ENCODE results near the gene NACC2.

Gene NACC2

DNA sequence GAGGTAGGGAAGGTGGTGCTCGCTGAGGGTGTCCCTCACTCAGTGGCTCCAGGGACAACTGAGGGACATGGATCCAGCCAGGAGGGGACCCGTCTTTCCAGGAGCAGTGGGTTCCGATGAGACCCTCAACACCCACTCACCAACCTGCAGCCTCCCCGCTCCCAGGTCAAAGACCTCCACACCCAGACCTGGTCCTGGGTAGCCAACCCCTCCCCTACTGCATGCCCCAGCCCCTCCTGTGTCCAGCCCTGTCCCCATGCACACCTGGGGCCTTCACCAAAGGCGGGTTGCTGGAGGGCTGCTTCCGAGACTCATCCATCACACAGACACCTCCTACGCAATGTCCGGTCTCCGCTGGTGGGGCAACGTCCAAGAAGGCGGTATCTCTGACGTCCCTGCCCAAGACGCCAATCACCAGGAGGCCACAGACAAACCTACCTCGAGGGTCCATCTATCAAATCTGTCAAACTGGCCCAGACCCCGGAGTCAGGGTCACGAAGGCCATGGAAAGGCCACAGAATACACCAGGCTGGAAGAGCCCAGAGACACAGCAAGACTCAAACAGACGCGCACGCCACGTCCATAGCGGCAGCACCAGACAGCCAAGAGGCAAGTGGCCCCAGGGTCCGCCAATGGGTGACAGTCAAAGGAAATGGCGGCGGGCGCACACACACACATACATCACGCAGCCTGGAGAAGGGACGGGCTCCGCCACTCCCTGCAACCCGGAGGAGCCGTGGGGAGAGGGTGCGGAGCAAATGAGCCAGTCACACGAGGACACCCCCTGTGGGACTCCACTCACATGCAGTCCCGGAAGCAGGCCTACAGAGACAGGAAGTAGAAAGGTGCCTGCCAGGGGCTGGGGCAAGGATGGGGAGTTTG lies 10.8 kb downstream of the NACC2 start:
- WGBS, 2 experiments (ENCODE audit: insufficient coverage in 2 of 2), result 93% methylated on average over 15 to 23 of the region's 33 CpGs
- H3K4me3 ChIP-seq (ENCODE audit: extremely low read depth, insufficient read depth, low read length, poor library complexity, severe bottlenecking), result no peak overlapping the region
- no peaks in the 10 kb centered on the region for H3K9me3 ChIP-seq (ENCODE audit: control insufficient read depth, low read length)
- peaks cover 31% of the 10 kb centered on the region for H3K4me1 ChIP-seq (ENCODE audit: control insufficient read depth, insufficient read depth, low read length, poor library complexity, severe bottlenecking)
- peaks cover 4% of the 10 kb centered on the region for H3K36me3 ChIP-seq (ENCODE audit: control insufficient read depth, insufficient read depth, low read length)
- no peak overlapping the region for H3K27ac ChIP-seq (ENCODE audit: low read depth, low read length, severe bottlenecking)

DNA sequence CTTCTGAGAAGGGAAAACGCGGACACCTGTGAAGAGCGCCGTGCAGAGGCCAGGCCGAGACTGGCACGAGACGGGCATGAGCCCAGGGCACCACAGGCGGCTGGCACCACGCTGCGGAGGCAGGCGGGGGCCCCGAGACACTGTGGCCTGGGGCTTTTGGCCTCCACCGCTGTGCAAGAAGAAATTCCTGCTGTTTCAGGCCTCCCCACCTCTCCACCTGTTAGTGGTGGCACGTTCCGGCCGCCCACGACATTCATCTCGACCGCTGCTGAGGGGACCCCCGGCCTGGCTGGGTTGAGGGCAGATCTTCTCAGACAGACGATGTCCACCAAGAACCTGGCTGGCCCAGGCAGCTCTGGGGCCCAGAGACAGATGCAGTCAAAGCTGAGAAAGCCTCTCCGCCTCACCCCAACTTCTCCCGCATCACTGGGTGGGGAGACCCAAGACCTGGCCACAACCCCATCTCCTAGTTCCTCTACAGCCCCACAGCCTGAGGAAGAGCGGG lies 11.5 kb downstream of the NACC2 start:
- 94 to 97% methylated on average over 12 to 20 of the region's 24 CpGs for WGBS, 2 experiments (ENCODE audit: insufficient coverage in 2 of 2)
- Histone ChIP-seq H3K4me3 (ENCODE audit: extremely low read depth, insufficient read depth, low read length, poor library complexity, severe bottlenecking) (no peak overlapping the region), H3K9me3 (ENCODE audit: control insufficient read depth, low read length) (no peaks in the 10 kb centered on the region), H3K27ac (ENCODE audit: low read depth, low read length, severe bottlenecking) (no peak overlapping the region), H3K36me3 (ENCODE audit: control insufficient read depth, insufficient read depth, low read length) (peaks cover 7% of the 10 kb centered on the region), H3K4me1 (ENCODE audit: control insufficient read depth, insufficient read depth, low read length, poor library complexity, severe bottlenecking) (peaks cover 24% of the 10 kb centered on the region)

- H3K4me3 ChIP-seq (ENCODE audit: extremely low read depth, insufficient read depth, low read length, poor library complexity, severe bottlenecking), result no peak overlapping the region
- WGBS, 2 experiments (ENCODE audit: insufficient coverage in 2 of 2), result 91 to 96% methylated on average over 30 to 33 of the region's 34 CpGs
- peaks cover 13% of the 10 kb centered on the region for H3K36me3 ChIP-seq (ENCODE audit: control insufficient read depth, insufficient read depth, low read length)
- H3K9me3 ChIP-seq (ENCODE audit: control insufficient read depth, low read length), result no peaks in the 10 kb centered on the region
- no peak overlapping the region for H3K27ac ChIP-seq (ENCODE audit: low read depth, low read length, severe bottlenecking)
- peaks cover 27% of the 10 kb centered on the region for H3K4me1 ChIP-seq (ENCODE audit: control insufficient read depth, insufficient read depth, low read length, poor library complexity, severe bottlenecking)
Observed at GRCh38 chr9:136082496-136083361, 12.4 kb downstream of the NACC2 start.

GRCh38 chr9:136081826-136082495 lies 13.1 kb downstream of the NACC2 start:
- Histone ChIP-seq H3K27ac (ENCODE audit: low read depth, low read length, severe bottlenecking) (no peak overlapping the region), H3K36me3 (ENCODE audit: control insufficient read depth, insufficient read depth, low read length) (peaks cover 13% of the 10 kb centered on the region), H3K4me1 (ENCODE audit: control insufficient read depth, insufficient read depth, low read length, poor library complexity, severe bottlenecking) (peaks cover 27% of the 10 kb centered on the region), H3K4me3 (ENCODE audit: extremely low read depth, insufficient read depth, low read length, poor library complexity, severe bottlenecking) (no peak overlapping the region), H3K9me3 (ENCODE audit: control insufficient read depth, low read length) (no peaks in the 10 kb centered on the region)
- WGBS, 2 experiments (ENCODE audit: insufficient coverage in 2 of 2), result 91 to 96% methylated on average over 20 to 22 of the region's 24 CpGs

GRCh38 chr9:136081113-136081825 lies 13.8 kb downstream of the NACC2 start:
- no peak overlapping the region for H3K4me3 ChIP-seq (ENCODE audit: extremely low read depth, insufficient read depth, low read length, poor library complexity, severe bottlenecking)
- no peak overlapping the region for H3K27ac ChIP-seq (ENCODE audit: low read depth, low read length, severe bottlenecking)
- H3K4me1 ChIP-seq (ENCODE audit: control insufficient read depth, insufficient read depth, low read length, poor library complexity, severe bottlenecking), result peaks cover 22% of the 10 kb centered on the region
- H3K9me3 ChIP-seq (ENCODE audit: control insufficient read depth, low read length), result no peaks in the 10 kb centered on the region
- peaks cover 13% of the 10 kb centered on the region for H3K36me3 ChIP-seq (ENCODE audit: control insufficient read depth, insufficient read depth, low read length)
- WGBS, 2 experiments (ENCODE audit: insufficient coverage in 2 of 2), result 92 to 95% methylated on average over 20 to 27 of the region's 27 CpGs

DNA sequence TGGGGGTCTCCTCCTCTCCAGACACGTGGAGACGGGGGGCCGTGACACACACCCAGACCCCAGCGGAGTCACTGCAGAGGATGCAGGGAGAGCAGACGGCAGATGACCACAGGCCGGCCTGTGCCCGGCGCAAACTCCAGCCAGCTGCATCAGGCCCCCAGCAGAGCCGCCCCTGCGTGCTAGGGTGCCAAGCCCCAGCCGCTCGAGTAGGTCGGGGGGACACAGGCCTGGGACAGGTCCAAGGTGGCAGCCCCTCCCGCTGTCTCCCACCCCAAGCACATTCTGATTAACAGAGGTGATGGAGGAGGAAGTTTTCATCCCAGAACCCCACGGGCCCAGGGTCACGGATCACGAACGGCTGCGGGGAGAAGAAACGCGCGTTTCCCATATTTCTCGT lies 14.4 kb downstream of the NACC2 start:
- Histone ChIP-seq H3K36me3 (ENCODE audit: control insufficient read depth, insufficient read depth, low read length) (peaks cover 13% of the 10 kb centered on the region), H3K9me3 (ENCODE audit: control insufficient read depth, low read length) (no peaks in the 10 kb centered on the region), H3K27ac (ENCODE audit: low read depth, low read length, severe bottlenecking) (no peak overlapping the region), H3K4me1 (ENCODE audit: control insufficient read depth, insufficient read depth, low read length, poor library complexity, severe bottlenecking) (peaks cover 21% of the 10 kb centered on the region), H3K4me3 (ENCODE audit: extremely low read depth, insufficient read depth, low read length, poor library complexity, severe bottlenecking) (no peak overlapping the region)
- 84 to 91% methylated on average over 16 to 21 of the region's 23 CpGs for WGBS, 2 experiments (ENCODE audit: insufficient coverage in 2 of 2)

DNA sequence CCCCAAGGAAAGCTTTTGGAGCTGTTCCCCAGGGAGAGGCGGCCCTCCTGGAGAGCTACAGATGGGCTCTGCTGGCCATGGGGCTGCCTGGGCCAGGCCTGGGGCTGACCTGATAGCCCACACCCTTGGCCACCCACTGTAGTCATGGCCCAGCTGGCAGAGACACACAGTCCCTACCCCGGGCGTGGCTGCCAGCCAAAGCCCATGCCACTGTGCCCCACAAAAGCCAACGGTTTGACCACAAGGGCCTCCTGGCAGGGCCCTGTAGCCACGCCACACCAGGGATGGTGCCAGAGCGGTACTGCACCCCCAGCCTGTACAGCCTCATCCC lies 15.2 kb downstream of the NACC2 start:
- Histone ChIP-seq H3K36me3 (ENCODE audit: control insufficient read depth, insufficient read depth, low read length) (peaks cover 17% of the 10 kb centered on the region), H3K4me1 (ENCODE audit: control insufficient read depth, insufficient read depth, low read length, poor library complexity, severe bottlenecking) (peaks cover 21% of the 10 kb centered on the region), H3K27ac (ENCODE audit: low read depth, low read length, severe bottlenecking) (no peak overlapping the region), H3K9me3 (ENCODE audit: control insufficient read depth, low read length) (no peaks in the 10 kb centered on the region), H3K4me3 (ENCODE audit: extremely low read depth, insufficient read depth, low read length, poor library complexity, severe bottlenecking) (no peak overlapping the region)
- 95 to 97% methylated on average over 6 of the region's 6 CpGs for WGBS, 2 experiments (ENCODE audit: insufficient coverage in 2 of 2)

GRCh38 chr9:136079211-136079915 lies 15.7 kb downstream of the NACC2 start:
- H3K27ac ChIP-seq (ENCODE audit: low read depth, low read length, severe bottlenecking), result no peak overlapping the region
- peaks cover 22% of the 10 kb centered on the region for H3K36me3 ChIP-seq (ENCODE audit: control insufficient read depth, insufficient read depth, low read length)
- H3K4me3 ChIP-seq (ENCODE audit: extremely low read depth, insufficient read depth, low read length, poor library complexity, severe bottlenecking), result no peak overlapping the region
- peaks cover 21% of the 10 kb centered on the region for H3K4me1 ChIP-seq (ENCODE audit: control insufficient read depth, insufficient read depth, low read length, poor library complexity, severe bottlenecking)
- 79 to 84% methylated on average over 14 to 16 of the region's 16 CpGs for WGBS, 2 experiments (ENCODE audit: insufficient coverage in 2 of 2)
- no peaks in the 10 kb centered on the region for H3K9me3 ChIP-seq (ENCODE audit: control insufficient read depth, low read length)

GRCh38 chr9:136078498-136079011 lies 16.5 kb downstream of the NACC2 start:
- Histone ChIP-seq H3K9me3 (ENCODE audit: control insufficient read depth, low read length) (no peaks in the 10 kb centered on the region), H3K27ac (ENCODE audit: low read depth, low read length, severe bottlenecking) (no peak overlapping the region), H3K4me3 (ENCODE audit: extremely low read depth, insufficient read depth, low read length, poor library complexity, severe bottlenecking) (no peak overlapping the region), H3K36me3 (ENCODE audit: control insufficient read depth, insufficient read depth, low read length) (peaks cover 27% of the 10 kb centered on the region), H3K4me1 (ENCODE audit: control insufficient read depth, insufficient read depth, low read length, poor library complexity, severe bottlenecking) (peaks cover 21% of the 10 kb centered on the region)
- 94 to 96% methylated on average over 15 to 23 of the region's 27 CpGs for WGBS, 2 experiments (ENCODE audit: insufficient coverage in 2 of 2)

Data from mesodermal cell (in vitro differentiated cells).